Gastrocnemius medialis (tissue), 4 donors: Measurements from ENCODE around the gene LILRB4. TPM values are rescaled to one million over a fixed set of nuclear protein-coding genes. Genes with fewer than 3 reads are reported as not detected.
"Not testable (repeated sequence)": the region's sequence is repeated elsewhere in the genome, so short reads cannot be mapped to it uniquely, and the experiment has no call there.

ENCODE experiments used
- ATAC-seq, 2 donors: fragments of 150-250 bp; one replicate each; pipeline ENCODE4 v1.9.1; 2016
- DNase-seq, 2 donors: peaks; one replicate each; pipeline ENCODE4 v3.0.0-alpha.2; 2019
- H3K27ac ChIP-seq, 4 donors: fragments of 200-600 bp; sonication (generic); 1 replicate in 1 of 4; 2 replicates in 3 of 4; pipeline ENCODE4 v1.5.1; 2016 to 2018; ENCODE audit warnings: mild to moderate bottlenecking in 2 of 4, moderate library complexity in 1 of 4
- H3K27me3 ChIP-seq, 3 donors: fragments of 200-600 bp; sonication (generic) in 2 of 3; 1 replicate in 1 of 3; 2 replicates in 2 of 3; pipeline versions ENCODE4 v1.5.1 to v1.6.0; 2016 to 2019; ENCODE audit warnings: mild to moderate bottlenecking in 1 of 3, moderate library complexity in 1 of 3
- H3K36me3 ChIP-seq, 2 donors: fragments of 200-600 bp; sonication (generic) in 1 of 2; one replicate each; pipeline ENCODE4 v1.5.1; 2017 to 2018
- H3K4me1 ChIP-seq, 2 donors: fragments of 200-600 bp; sonication (generic) in 1 of 2; one replicate each; pipeline ENCODE4 v1.5.1; 2016 to 2017; ENCODE audit warnings: mild to moderate bottlenecking in 2 of 2
- H3K4me3 ChIP-seq, 4 donors: fragments of 200-600 bp; sonication (generic) in 3 of 4; 1 replicate in 1 of 4; 2 replicates in 3 of 4; pipeline ENCODE4 v1.5.1; 2016 to 2019; ENCODE audit warnings: mild to moderate bottlenecking in 2 of 4
- H3K9me3 ChIP-seq, 3 donors: fragments of 200-600 bp; sonication (generic) in 2 of 3; 1 replicate in 1 of 3; 2 replicates in 2 of 3; pipeline ENCODE4 v1.5.1; 2016 to 2019
- POLR2A ChIP-seq, 2 donors: fragments of 450-650 bp; IDR thresholded peaks; one replicate each; pipeline ENCODE4 v1.6.1; 2017; ENCODE audit warnings: antibody characterized with exemption in 2 of 2, mild to moderate bottlenecking in 2 of 2, moderate library complexity in 2 of 2
- in situ Hi-C, 4 donors: fragments of 200-750 bp; cut with MboI; loops; one replicate each; pipeline versions ENCODE4 v1.15.0 to v1.8.0; 2017; ENCODE audit warnings: low sequenced_read_pairs in 4 of 4
- intact Hi-C: fragments of 100-400 bp; cut with DNase I; formaldehyde crosslinking; loops from one replicate; pipeline ENCODE4 v1.15.1; 2023; ENCODE audit warnings: low total_unique reads
- total RNA-seq, 4 donors: library from RNA; depleted of rRNA; stranded (reverse); fragments of >200 nt; gene quantifications; one replicate each; pipeline versions ENCODE4 v1.1.0 to v1.2.3, GENCODE V29; 2016
- TF ChIP-seq, protein P1 (sequence below), 5 experiments: fragments of 450-650 bp in 3 of 5; fragments of 200-600 bp in 2 of 5; sonication (generic) in 2 of 5; IDR thresholded peaks in 4 of 5; conservative IDR thresholded peaks in 1 of 5; 1 replicate in 4 of 5; 2 replicates in 1 of 5; pipeline ENCODE4 v1.5.1; 2016 to 2019; ENCODE audit warnings: antibody characterized with exemption in 5 of 5, mild to moderate bottlenecking in 3 of 5, moderate library complexity in 3 of 5

LILRB4 gene
- total RNA-seq, 4 donors from 2014 or later: 0.24 to 4.0 (median 1.0) TPM

DNA sequence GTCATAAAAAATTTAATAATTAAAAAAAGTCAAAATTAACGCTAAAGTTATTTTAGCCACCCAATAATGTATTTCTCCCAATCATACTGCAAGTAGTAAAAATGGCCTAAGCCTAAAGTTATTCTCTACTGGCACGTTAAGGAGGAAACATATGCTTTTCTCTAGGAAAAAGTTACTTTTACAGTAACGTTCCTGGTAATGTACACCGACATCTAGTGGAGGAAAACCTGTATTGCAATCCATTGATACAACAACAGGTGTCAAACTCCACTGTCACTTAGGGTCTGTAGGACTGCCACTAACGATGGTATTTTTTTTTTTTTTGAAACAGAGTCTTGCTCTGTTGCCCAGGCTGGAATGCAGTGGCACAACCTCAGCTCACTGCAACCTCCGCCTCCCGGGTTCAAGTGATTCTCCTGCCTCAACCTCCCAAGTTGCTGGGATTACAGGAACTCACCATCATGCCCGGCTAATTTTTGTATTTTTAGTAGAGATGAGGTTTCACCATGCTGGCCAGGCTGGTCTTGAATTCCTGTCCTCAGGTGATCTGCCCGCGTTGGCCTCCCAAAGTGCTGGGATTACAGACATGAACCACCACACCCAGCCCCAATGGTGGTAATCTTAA lies 13.5 kb downstream of the LILRB4 start:
- H3K9me3 ChIP-seq, ATAC-seq, H3K27ac ChIP-seq, DNase-seq, H3K4me3 ChIP-seq, intact Hi-C loops, H3K27me3 ChIP-seq, in situ Hi-C loops, H3K36me3 ChIP-seq, H3K4me1 ChIP-seq: not testable (repeated sequence)
- TF ChIP-seq, protein P1, sequence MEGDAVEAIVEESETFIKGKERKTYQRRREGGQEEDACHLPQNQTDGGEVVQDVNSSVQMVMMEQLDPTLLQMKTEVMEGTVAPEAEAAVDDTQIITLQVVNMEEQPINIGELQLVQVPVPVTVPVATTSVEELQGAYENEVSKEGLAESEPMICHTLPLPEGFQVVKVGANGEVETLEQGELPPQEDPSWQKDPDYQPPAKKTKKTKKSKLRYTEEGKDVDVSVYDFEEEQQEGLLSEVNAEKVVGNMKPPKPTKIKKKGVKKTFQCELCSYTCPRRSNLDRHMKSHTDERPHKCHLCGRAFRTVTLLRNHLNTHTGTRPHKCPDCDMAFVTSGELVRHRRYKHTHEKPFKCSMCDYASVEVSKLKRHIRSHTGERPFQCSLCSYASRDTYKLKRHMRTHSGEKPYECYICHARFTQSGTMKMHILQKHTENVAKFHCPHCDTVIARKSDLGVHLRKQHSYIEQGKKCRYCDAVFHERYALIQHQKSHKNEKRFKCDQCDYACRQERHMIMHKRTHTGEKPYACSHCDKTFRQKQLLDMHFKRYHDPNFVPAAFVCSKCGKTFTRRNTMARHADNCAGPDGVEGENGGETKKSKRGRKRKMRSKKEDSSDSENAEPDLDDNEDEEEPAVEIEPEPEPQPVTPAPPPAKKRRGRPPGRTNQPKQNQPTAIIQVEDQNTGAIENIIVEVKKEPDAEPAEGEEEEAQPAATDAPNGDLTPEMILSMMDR (IDR thresholded peaks at IDR 0.05 in 4 of 5, conservative IDR thresholded peaks at IDR 0.05 in 1 of 5): peak; percentile 30 to 73 (median 59)

DNA sequence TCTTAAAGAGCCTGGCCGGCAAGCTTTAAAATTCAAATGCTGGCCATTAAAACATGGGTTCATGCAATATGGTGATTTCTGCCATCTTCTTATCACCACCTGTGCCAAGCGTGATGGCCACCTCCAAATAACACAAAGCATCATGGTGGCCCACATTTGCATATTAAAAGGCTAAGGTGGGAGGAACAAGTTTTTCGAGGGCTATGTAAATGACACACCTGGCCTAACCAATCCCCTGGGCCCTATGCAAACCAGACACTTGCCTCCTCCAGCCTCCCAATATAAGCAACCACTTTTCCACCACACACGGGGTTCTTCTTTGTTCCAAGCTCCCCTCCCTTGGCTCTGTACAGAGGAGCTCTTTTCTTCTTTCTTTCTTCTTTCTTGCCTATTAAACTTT lies 14.4 kb downstream of the LILRB4 start:
- TF ChIP-seq, protein P1 (IDR thresholded peaks at IDR 0.05 in 4 of 5, conservative IDR thresholded peaks at IDR 0.05 in 1 of 5): no peak
- no peak for TF ChIP-seq POLR2A (IDR thresholded peaks at IDR 0.05)
- intact Hi-C loops: no loop called here
- Histone ChIP-seq H3K4me1 (no peaks in the 10 kb centered on the region), H3K36me3 (no peaks in the 10 kb centered on the region), H3K4me3 (no peak overlapping the region), H3K27me3 (no peaks in the 10 kb centered on the region), H3K27ac (no peak overlapping the region), H3K9me3 (no peaks in the 10 kb centered on the region)
- in situ Hi-C loops: no loop called here
- ATAC-seq (no peak), DNase-seq (no peak)

DNA sequence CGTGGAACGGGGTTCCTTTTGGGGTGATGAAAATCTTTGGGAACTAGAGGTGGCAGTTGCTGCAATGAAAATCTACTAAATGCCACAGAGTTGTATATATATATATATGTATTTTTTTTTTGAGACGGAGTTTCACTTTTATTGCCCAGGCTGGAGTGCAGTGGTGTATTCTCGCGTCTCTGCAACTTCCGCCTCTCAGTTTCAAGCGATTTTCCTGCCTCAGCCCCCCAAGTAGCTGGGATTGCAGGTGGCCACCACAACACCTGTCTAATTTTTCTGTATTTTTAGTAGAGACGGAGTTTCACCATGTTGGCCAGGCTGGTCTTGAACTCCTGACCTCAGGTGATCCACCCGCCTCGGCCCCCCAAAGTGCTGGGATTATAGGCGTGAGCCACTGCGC lies 18.8 kb downstream of the LILRB4 start:
- H3K36me3 ChIP-seq, ATAC-seq, H3K4me1 ChIP-seq, H3K9me3 ChIP-seq, H3K4me3 ChIP-seq, H3K27ac ChIP-seq, H3K27me3 ChIP-seq, DNase-seq, in situ Hi-C loops, intact Hi-C loops: not testable (repeated sequence)

DNA sequence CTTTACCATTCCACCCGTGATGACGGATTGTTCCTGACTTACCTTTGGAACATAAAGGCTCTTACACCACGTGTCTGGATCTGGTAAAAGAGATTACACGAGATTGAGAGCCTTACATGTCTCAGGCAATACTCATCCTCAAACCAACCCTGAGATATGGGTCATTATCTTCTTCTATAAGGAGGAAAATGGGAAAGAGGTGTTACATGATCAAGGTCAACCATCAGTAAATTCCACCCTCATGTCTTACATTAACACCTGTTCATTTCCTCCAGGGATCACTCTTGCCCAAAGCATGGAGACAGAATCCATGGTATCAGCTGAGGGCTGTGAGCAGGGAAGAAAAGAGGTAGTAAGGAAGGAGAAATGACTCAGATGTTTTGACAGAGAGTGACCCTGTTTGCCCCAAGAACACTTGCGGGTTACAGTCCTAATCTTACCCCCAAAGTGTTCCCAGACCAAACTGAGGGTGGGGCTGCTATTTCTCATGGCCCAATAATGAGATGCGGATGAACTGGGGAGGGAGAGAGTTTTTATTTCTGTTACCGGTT lies 19.6 kb downstream of the LILRB4 start:
- Histone ChIP-seq H3K4me1 (no peaks in the 10 kb centered on the region), H3K27ac (no peak overlapping the region), H3K27me3 (no peaks in the 10 kb centered on the region), H3K36me3 (no peaks in the 10 kb centered on the region), H3K4me3 (no peak overlapping the region), H3K9me3 (no peaks in the 10 kb centered on the region)
- intact Hi-C loops (no loop called here), in situ Hi-C loops (no loop called here)
- DNase-seq: no peak
- ATAC-seq: no peak
- TF ChIP-seq, protein P1 (IDR thresholded peaks at IDR 0.05 in 4 of 5, conservative IDR thresholded peaks at IDR 0.05 in 1 of 5): no peak
- no peak for TF ChIP-seq POLR2A (IDR thresholded peaks at IDR 0.05)

DNA sequence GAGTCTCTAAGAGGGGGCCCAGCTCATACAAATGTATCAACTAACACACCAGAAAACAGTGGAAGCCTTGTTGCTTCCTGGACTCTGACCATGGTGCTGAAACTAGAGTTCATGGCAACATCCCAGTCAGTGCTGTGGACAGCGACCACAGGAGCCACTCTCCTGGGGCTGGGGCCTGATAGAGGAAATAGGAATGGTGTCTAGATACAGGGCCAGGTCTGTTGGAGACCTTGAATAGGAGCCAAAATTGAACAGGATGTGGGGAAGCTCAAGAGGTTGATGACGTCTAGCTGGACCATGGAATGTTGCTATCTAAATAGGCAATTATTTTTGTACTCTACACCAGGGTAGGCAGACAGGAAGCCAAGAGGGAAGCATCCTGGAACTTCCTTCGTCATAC lies 21.7 kb downstream of the LILRB4 start:
- no peak for DNase-seq
- intact Hi-C loops (no loop called here), in situ Hi-C loops (no loop called here)
- no peak overlapping the region for H3K4me3 ChIP-seq
- ATAC-seq: no peak
- H3K9me3 ChIP-seq: no peaks in the 10 kb centered on the region
- no peaks in the 10 kb centered on the region for H3K36me3 ChIP-seq
- H3K4me1 ChIP-seq: no peaks in the 10 kb centered on the region
- no peaks in the 10 kb centered on the region for H3K27me3 ChIP-seq
- TF ChIP-seq, protein P1 (IDR thresholded peaks at IDR 0.05 in 4 of 5, conservative IDR thresholded peaks at IDR 0.05 in 1 of 5): no peak
- TF ChIP-seq POLR2A (IDR thresholded peaks at IDR 0.05): no peak
- no peak overlapping the region for H3K27ac ChIP-seq
